NCI-H748 (cell line): ENCODE results near the gene MSANTD2.

ENCODE experiments used
- DNase-seq: peaks from one replicate; lab custom pipeline; 2025; ENCODE audit not compliant: unreplicated experiment; lab: John Stamatoyannopoulos, UW

The MSANTD2 gene

DNA sequence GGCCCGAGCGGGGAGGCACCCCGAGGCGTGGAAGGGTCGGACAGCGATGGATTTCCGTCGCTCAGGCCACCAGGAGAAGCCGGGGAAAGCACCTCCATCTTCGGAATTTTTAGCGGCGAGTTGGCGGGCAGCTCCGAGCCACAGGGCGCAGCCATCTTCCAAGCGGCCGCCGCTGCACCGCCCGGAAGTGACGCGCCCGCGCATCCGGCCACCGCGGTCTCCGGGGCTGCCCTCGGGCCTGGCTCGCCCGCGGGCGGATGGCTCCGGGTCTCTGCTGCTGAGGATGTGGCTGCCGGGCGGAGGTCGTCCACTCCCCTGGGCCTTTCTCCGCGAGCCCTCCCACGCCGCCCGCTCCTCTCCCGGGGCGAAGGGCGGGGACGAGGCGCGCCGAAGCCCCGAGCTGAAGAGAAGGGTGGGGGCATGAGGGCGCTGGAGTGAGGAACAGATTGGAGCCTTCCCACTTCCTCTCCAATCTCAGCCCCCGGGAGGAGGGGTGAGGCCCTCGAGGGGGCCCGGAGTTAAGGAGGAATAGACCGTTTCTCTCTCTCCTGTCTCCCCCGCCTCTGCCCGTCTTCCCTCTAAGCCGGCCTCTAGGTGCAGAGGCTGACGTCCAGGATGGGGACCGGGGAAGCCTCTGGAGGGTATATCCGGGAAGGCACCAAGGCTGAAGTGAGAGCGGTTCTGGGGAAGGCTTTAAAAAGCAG is at the start of gene MSANTD2:
Gene MSANTD2 (minus strand): TSS at position 181 of the 704 bp plus-strand sequence. CDS start 26 bp downstream, at position 155.
- peak; percentile 75 for DNase-seq

DNA sequence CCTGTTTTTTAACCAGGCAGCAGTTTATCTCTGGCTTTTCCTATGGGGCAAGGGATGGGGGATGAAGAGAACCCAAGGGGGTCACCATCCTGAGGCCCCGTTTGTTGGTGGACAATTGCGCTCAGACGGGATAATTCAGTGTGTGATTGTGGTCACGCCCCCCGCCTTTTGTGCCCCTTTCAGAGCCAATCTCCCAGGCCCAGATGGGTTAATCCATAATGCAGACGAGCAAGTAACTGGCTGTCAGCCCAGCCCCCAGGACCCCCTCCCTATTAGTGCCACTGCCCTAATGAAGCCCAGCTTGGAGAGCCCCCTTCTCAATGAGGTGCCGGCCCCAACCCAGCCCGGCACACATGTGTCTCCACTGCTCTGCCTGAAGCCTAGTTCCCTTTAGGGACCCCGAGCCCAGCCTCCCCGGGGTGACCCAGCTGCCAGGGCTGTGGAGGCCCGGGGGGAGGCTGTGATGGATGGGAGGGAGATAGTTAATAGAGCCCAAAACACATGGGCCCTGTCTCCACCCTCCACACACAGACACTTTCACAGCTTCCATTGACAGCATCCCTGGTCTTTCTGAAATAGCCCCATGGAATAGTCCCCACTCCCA is 46.0 kb upstream of the MSANTD2 start:
- DNase-seq = no peak

DNA sequence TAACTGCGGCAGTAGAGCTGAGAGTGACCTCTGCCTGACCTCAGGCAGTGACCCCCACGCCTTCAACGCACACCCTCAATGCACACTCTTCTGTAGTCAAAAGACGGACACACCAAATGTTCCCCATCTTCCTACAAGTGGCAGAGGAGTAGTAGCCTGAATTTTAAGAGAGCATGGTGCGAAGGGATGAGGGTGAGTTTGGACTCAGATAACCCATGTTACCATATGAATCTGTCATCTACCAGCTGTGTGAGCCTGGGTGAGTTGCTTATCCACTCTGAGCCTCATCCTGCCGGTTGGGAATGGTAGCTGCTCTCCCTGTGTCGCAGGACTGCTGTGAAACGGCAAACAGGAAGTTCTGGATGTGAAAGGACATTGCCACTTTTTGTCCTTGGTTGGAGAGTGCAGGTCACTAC is 44.5 kb upstream of the MSANTD2 start:
- DNase-seq = no peak

DNA sequence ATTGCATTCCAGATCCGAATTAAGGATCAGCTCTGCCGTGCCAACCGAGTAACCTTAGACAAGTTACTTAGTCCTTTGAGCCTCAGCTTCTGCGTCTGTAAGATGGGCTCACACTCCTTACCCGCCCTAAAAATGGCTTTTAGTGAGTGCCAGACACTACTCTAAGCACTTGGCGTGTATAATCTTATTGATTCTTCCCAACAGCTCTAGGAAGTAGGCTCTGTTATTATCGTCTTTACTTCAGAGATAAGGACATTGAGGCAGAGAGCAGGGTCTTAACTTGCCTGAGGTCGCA is 43.4 kb upstream of the MSANTD2 start:
- DNase-seq = no peak

DNA sequence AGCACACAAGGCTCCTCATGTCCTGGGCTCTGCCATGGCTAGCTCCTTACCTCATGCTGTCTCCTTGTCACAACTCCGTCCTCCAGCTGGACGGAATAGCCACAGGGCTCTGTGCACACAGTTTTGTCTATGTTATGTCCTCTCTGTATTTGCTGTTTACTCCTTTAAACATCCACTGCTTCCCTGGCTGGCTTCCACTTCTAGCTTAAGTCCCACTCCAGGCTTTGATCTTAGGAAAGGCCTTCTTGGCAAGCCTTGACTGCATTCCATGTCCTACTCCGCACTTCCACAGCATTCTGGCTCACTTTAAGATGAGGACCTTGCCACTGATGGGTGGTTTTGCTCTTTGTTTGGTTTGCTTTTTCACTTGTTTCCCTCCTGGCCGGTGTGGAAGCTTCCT is 42.1 kb upstream of the MSANTD2 start:
- no peak for DNase-seq

DNA sequence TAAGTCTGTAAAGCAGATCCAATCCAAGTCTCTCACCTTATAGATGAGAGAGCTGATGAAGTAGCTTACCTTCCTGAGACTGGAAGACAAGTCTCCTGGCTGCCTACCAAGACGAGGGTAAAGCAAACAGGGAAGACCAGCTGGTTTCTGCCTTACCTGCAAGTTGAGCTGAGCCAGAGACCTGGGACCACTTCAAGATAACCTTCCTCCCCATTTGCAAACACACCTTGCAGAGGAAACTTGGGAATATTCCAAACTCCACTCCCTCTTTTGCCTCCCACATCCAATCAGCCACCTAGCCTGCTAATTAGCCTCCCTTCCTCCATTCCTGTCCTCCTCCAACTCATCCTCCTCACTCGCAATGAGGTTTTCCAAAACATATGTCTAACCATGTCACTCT is 41.6 kb upstream of the MSANTD2 start:
- DNase-seq = peak; percentile 9

DNA sequence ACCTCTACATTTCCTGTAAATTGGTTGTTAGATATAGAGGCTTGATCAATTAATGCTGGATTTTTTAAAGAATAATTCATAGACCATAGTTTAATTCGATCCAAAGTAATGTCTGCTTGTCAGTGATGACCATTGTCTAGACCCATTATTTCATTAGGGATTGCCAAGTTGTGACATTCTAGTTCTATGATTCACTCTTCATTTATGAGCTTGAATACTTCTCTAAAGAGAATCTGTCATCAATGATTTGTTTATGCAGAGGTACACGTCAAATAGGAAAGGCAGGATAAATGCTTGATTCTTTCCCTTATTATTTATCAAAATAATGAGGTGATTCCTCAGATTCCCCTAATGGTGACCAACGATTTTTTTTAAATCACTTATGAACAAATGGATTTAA is 41.0 kb upstream of the MSANTD2 start:
- no peak for DNase-seq

DNA sequence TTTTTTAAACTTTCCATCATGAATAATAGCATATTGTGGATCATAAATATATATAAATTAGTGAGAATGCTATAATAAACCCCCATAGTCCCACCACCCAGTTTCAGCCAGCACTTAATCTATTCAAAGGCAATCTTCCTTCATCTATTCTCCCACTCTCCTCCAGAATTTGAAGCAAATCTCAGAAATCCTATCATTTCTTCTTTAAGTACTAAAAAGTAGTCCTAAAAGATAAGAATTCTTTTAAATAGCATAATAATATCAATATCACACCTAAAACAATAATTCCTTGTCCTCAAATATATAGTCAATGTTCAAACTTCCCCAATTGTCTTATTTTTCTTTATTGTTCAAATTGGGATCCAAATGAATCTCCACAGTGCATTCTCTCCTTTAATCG is 40.5 kb upstream of the MSANTD2 start:
- DNase-seq = no peak

DNA sequence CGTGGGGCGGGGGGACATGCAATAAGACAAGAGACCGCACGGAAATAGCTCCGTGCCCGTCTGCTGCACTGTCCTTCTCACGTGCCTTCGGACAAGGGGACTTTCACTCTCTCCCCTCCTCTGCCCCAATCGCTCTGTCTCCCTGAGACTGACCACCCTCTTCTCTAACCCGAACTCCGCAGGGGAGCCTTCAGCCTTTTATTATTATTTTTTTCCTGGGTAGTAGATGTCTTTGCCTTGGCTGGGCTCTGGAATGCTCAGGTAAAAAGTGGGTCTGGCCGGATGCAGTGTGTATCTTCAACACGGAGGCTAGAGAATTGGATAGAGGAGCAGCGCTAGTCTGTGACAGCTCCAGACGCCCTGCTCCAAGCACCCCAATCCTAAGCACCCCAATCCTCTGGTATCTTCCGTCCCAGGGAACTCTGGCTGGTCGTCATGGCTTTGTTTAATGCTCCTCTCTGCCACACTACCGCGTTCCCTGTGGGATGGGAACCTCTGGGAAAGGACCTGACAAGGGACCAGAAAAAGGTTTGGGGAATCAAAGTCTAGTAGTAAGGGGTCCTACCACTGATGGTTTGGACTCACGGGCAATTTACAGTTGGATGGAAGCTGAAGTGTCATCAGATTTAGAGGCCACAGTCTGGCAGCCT is 39.9 kb upstream of the MSANTD2 start:
- peak; percentile 30 for DNase-seq

DNA sequence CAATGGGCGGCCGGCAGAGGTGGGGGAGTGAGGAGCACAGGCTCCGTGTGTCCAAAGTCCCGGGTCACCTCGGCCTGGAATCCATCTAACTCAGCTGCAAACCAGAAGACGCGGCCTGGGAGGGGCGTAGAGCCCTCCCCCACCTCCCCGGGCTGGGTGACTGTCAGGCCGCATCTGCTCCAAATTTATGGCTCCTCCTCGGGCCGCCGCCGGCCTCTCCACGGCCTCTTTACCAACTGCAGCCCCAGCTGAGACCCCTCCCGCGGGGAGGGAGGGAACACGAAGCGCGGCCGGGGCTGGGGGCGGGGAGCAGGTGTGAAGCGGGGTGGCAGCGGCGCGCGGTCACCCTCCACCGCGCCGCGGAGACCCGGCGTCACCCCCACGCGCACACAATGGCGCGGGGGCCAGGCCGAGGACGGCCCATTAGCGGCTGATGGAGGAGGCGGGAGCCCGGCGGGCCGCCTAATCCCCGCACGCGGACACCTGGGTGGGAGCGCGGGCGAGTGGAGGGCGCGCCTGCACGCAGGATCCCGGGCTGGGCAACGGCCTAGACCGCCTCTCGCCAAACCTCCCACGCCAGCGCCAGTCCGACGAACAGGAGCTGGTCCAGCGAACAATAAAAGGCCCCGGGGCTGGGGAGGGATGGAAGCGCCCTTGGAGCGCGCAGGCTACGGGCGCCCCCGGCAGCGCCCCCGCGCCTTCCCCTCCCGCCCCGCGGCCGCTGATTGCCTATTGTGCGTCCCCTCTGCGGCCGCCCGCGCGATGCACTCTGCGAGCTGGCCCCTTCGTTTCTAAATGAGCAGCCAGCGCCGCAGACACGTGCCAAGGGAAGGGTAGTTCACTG is 39.1 kb upstream of the MSANTD2 start:
- DNase-seq = peak; percentile 44

DNA sequence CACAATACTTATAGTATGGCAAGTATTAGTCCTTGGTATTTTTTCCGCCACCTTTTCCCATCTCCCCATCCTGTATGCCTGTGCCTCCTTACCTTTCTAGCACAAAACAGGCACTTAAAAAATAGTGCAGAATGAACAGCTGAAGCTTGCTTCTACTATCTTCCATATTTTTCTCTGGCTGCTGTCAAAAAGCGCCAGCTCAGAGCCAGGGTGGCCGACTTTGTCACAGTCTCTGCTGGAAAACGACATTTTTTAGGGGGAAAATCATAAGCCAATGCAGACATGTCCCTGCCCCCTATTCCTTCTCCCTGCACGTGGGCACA is 38.6 kb upstream of the MSANTD2 start:
- no peak for DNase-seq

DNA sequence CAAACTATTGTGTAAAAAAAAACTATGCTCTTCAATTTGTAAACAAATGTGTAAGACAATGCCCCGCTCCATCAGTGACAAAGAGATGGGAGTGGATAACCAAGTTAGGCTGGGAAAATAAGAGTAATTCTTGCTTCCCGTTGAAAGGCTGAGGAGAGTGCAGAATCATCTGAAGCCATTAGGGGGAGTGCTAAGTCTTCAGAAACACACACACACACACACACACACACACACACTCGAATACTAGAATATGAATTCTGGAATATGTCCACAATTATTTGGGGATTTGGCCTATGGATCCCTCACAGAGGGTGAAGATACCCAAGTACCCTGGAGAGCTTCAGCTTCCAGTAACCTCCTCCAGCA is 37.3 kb upstream of the MSANTD2 start:
- peak; percentile 76 for DNase-seq

DNA sequence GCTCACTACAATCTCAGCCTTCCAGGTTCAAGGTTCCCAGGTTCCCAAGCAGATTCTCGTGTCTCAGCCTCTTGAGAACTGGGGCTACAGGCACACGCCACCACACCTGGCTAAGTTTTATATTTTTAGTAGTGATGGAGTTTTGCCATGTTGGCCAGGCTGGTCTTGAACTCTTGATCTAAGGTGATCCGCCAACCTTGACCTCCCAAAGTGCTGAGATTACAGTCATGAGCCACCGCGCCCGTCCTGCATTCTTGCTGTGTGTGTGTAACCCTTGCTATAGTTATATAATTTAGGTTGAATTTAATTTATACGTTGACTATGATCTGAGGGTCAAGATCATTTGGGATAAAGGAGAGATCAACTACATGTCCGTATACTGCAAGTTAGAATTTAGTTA is 35.7 kb upstream of the MSANTD2 start:
- no peak for DNase-seq

DNA sequence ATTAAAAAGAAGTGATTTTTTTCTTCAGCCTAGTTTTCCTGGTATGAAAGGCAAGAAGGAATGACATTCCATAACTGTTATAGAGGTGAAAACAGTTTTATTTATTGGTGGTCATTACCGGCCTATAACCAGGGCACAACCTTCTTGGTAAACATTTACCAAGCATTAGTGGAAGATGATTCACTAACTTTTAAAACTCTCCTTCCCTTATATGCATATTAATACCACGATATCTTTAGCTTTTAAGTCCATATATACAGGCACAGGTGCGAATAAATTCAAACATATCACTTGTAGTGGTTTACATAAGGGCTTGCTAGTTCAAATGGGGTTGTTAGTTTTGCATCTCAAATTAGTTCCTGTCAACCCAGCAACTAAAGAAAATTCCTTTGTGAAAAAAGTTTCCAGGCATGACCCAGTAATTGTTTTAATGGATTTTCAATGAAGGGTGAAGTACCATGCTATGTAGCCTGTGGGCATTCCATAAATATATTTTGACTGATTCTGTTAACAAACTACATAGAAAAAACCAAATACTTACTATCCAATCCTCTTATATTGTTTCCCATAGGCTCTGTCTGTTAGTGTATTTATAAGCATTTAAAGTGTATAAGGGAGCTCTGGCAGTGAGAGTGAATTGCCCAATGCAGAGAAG is 34.4 kb upstream of the MSANTD2 start:
- no peak for DNase-seq

DNA sequence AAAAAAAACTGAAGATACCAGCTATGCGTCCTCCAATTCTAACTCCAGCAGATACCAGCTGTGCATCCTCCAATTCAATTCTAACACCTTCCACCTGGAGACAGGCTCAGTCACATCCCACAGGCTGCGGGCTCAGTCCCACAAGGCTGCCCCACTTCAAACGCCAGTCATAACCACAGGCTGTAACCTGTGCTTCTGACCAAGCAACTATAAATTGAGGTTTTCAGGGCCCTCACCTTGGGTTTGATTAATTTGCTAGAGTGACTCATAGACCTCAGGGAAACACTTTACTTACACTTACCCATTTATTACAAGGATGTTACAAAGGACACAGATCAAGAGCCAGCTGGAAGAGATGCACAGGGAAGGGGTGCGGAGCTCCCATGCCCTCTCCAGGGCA is 32.4 kb upstream of the MSANTD2 start:
- no peak for DNase-seq

DNA sequence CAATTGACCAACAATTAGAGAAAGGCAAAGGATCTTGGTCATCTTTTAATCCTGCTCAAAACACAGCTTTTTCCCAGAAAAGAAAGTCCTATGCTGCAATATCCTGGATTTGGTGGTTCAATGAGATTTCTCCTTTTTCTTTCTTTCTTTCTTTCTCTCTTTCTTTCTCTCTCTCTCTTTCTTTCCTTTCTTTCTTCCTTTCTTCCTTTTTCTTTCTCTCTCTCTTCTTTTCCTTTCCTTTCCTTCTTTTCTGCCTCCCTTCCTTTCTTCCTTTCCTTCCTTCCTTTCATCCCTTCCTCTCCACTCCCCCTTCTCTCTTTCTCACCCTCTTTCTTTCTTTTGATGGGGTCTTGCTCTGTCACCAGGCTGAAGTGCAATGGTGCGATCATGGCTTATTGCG is 31.7 kb upstream of the MSANTD2 start:
- no peak for DNase-seq

DNA sequence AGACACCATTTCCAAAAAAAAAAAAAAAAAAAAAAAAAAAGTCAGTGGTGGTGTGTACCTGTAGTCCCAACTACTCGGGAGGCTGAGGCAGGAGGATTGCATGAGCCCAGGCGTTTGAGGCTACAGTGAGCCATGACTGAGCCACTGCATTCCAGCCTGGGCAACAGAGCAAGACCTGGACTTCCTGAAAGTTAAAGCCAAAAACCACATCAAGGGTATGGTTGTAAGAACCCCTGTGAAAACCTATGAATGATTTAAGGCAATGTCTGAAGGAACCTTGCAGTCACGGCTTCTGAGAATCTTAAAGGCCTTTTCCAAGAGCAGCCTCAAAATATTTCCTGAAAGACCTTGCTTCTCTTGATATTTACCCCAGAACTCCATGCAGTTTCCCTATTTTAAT is 30.5 kb upstream of the MSANTD2 start:
- DNase-seq = no peak

DNA sequence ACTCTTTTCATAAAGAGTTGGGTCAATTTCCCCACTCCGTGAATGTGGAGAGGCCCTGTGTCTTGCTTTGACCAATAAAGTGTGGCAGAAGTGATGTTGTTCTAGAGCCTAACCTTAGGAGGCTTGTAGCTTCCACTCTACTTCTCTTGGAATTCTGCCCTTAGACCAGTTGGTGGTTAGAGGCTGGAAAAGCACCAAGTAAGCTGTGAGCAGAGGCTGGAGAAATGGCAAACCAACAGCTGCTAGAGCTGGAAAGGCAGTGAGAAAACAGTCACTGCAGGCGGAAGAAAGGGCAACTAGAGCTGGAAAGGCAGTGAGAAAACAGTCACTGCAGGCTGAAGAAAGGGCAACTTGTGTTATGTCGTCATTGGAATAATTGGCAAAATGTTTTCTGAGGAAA is 29.8 kb upstream of the MSANTD2 start:
- DNase-seq = no peak

DNA sequence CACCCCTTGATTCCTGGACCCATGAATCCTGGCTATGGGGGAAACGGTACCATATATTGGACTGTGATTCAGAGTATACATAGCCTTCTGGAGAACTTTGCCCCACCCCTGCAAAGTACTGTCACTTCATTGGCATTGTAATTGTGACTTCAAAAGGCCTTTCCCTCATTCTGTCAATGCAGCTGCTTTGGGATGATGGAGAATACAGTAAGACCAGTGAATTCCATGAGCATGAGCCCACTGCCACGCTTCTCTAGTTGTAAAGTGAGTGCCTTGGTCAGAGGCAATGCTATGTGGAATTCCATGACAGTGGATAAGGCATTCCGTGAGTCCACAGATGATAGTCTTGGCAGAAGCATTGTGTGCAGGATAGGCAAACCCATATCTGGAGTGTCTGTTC is 25.7 kb upstream of the MSANTD2 start:
- DNase-seq = no peak

DNA sequence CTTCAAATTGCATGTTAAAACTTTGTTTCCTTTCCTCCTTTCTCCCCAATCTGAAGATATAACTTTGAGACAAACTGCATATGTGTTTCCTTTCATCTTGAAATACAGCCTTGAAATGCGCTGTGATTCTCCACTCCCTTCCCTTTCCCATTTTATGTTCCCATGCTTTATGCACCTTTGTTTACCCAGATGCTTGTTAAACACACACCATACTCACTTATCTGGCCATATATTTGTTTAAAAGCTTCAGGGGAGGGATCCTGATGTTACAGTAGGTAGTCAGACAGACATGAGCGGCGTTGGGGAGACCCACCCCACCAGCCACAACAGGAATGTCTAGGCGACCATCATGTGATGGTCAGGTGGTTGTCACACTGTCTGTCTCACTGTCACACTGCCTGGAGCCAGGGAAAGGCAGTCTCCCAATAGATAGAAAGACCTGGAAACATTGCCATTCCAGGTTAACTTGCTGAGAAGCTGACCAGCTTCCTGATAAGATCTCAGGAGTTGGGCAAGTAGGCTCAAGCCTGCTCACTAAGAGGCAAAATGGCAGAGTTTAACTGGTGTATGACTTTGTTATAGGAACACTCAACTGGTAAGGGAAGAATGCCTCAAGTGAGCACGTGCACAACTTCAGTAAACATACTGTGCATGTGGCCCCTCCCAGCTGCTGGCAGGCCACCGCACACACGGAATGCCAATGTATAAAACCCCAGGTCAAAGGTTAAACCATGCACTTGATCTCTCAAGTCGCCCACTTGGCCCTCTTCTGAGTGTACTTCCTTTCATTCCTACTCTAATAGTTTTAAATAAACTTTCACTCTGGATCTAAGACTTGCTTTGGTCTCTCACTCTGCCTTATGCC is 23.5 kb upstream of the MSANTD2 start:
- peak; percentile 19 for DNase-seq
